GM19395 (cell line): ENCODE data around the gene SUMO2.
"Not testable (repeated sequence)": the region's sequence is repeated elsewhere in the genome, so short reads cannot be mapped to it uniquely, and the experiment has no call there.

ENCODE experiments used
- ATAC-seq: cut with Tn5 transposase; IDR thresholded peaks from one replicate; pipeline ENCODE4 v1.9.1; 2021; ENCODE audit warnings: mild to moderate bottlenecking, moderate library complexity; ENCODE audit not compliant: unreplicated experiment

SUMO2 gene

GRCh38 chr17:75182569-75183436 is at the start of gene SUMO2:
TSS of gene SUMO2 (minus strand) at chr17:75182959. CDS start at chr17:75182834, 125 bp downstream.
- ATAC-seq: peak; percentile 54

DNA sequence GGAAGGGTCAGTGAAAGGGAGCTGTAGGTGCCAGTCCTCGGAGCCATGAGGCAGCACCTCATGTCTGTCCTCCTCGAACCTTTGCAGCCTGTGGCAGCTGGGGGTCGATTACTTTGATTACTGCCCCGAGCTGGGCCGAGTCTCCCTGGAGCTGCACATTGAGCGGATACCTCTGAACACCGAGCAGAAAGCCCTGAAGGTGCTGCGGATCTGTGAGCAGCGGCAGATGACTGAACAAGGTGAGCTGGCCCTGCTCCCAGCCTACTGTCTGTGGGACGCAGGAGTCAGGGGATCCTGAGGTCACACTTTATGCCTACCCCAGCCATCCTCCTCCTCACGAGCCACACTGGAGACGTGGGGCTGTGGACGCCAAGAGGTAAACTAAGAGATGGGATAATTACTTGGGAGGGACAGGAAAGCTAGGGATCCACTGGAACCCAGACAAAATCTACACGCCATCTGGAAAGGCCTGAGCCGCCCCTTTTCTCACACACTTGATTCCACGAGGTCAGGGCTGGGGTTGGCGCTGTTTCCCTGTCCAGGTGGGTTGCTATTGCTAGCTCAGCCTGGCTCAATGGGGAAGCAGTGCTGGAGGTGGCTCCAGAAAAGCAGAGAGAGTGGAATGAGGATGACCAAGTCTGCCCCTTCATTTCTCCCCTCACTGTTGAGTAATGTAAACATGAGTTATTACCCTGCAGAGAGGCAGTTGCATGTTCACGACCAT is 49.1 kb upstream of the SUMO2 start:
- ATAC-seq: no peak

- no peak for ATAC-seq
These were observed 48.3 kb upstream of the SUMO2 start for GRCh38 chr17:75231071-75231470.

DNA sequence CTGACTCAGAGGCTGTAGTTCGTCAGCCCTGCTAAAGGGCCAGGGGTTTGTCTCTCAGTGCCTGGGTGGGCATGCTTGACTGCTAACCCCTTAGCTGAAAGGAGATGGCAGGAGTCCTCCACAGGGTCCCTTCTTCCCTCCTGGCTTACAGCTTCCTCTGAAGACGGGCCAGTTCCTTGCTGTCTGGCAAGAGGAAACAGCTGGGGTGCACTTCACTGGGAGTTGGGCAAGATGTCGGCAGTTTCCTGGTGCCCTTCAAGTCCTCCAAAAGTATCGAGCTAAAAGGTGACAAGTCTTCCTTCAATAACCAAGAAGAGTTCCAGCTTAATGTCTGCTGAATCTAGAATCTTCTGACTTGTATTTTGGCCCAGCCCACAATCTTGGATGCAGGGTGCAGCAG is 46.1 kb upstream of the SUMO2 start:
- ATAC-seq: no peak

DNA sequence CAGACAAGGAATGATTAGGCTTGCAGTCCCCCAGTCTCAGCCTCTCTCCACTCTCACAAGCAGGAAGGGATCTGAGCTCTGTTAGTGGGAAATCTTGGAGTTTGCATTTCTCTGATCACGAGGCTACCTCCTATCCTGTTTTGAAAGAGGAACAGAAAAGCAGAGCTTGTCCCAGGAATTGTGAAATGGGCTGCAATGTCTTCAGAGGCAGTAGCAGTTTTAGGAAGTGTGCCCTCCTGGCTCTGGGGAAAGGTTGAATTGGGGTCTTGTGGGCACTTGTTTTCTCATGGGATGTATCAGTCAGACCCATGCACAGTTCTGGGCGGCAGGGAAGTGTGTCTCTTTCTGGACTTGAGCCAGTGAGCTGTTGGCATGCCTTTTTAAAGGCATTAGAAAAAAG is 45.5 kb upstream of the SUMO2 start:
- no peak for ATAC-seq

GRCh38 chr17:75227729-75228128 is 45.0 kb upstream of the SUMO2 start:
- ATAC-seq: no peak

DNA sequence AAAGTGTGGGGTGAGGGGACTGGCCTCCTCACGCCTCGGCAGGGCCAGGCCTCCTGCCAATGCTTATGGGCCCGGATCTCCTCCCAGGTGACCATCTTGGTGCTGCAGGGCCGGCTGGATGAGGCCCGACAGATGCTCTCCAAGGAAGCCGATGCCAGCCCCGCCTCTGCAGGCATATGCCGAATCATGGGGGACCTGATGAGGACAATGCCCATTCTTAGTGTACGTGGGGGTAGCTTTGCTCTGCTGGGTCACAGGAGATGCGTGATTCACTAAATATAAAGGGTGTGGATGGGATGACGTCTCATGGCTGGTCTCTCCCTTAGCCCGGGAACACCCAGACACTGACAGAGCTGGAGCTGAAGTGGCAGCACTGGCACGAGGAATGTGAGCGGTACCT is 42.3 kb upstream of the SUMO2 start:
- ATAC-seq: no peak

DNA sequence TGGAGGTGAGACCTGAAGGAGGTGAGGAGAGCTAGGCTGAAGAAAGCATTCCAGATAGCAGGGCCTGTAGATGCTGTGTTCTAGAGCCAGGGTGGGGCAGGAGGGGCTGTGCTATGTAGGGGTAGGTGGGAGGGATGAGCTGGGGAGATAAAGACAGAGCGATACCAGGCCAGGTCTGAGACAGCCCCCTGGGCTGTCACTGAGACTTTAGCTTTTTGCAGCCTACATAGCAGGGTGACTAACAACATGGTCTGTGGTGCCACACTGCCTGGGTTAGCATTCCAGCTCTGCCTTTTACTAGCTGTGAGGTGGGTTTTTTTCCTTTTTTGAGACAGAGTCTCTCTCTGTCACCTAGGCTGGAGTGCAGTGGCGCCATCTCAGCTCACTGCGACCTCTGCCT is 37.1 kb upstream of the SUMO2 start:
- no peak for ATAC-seq

GRCh38 chr17:75218131-75218530 is 35.4 kb upstream of the SUMO2 start:
- no peak for ATAC-seq

DNA sequence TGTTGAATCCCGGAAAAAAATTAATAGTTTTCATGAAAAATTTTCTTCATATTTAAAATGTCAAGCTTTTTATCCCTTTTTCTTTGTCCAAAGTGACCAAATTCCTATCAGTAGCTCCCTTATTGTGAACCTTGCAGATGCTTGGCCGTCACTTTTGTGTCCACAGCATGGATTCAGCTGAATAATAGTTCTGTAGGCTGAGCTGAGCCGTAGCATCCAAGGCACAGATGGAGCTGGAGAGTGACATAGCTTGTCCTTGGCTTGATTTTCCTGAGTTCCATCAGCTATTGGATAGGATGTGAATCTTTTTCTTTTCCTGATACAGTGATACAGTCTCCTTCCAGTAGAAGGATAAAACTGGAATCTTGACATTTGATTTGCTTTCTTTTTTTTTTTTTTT is 26.3 kb upstream of the SUMO2 start:
- no peak for ATAC-seq

DNA sequence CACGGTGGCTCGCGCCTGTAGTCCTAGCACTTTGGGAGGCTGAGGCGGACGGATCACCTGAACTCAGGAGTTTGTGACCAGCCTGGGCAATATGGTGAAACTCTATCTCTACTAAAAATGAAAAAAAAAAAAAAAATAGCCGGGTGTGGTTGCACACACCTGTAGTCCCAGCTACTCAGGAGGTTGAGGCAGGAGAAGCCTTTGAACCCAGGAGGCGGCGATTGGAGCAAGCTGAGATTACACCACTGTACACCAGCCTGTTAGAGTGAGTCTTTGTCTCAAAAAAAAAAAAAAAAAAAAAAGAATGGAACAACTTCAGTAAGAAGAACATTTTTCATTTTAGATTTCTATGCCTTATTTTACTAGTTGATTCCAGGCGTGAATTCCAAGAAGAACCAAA is 25.4 kb upstream of the SUMO2 start:
- no peak for ATAC-seq

DNA sequence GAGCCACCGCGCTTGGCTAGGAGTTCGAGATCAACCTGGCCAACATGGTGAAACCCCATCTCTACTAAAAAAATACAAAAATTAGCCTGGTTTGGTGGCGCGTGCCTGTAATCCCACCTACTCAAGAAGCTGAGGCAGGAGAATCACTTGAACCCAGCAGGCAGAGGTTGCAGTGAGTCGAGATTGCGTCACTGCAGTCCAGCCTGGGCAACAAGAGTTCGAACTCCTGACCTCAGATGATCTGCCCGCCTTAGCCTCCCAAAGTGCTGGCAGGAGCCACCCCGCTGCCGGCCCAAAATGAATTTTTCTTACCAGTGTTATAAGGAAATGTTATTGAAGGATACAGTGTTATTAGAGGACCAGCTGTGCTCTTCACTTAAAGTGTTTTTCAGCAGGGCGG is 25.0 kb upstream of the SUMO2 start:
- ATAC-seq: no peak

DNA sequence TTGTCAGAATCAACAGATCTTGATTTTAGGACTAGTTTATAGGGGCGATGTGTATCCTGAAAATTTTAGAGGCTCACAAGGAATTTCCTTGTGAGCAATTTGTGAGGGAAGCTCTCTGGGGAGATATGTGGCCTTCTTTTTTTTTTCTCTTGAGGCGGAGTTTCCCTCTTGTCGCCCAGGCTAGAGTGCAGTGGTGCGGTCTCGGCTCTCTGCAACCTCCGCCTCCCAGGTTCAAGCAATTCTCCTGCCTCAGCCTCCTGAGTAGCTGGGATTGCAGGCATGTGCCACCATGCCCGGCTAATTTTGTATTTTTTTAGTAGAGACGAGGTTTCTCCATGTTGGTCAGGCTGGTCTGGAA is 24.3 kb upstream of the SUMO2 start:
- not testable (repeated sequence) for ATAC-seq

- peak; percentile 31 for ATAC-seq
These were observed 23.0 kb upstream of the SUMO2 start for GRCh38 chr17:75205793-75206163.

- peak; percentile 76 for ATAC-seq
These were observed 22.5 kb upstream of the SUMO2 start, which contains the start of gene NUP85 for GRCh38 chr17:75205037-75205792. TSS of gene NUP85 (plus strand) at chr17:75205679. CDS start at chr17:75205762, 83 bp downstream.

GRCh38 chr17:75199886-75200618 is 17.3 kb upstream of the SUMO2 start:
- ATAC-seq: no peak

DNA sequence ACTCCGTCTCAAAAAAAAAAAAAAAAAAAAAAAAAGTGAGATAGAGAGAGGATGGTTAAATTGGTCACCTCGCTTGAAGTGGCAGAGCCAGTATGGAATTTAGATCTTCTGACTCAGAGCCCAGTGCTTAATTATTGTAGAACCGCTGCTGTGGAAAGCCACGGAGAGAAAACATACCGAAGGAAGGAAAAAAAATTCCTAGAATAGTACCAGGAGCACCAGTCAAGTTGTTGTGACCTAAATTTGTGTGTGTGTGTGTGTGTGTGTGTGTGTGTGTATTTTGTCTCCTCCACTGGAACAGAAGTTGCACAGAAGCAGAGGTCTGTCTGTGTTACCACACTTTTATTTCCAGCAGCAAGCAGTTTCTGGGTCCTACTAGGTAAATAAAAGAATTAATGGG is 12.1 kb upstream of the SUMO2 start:
- no peak for ATAC-seq

DNA sequence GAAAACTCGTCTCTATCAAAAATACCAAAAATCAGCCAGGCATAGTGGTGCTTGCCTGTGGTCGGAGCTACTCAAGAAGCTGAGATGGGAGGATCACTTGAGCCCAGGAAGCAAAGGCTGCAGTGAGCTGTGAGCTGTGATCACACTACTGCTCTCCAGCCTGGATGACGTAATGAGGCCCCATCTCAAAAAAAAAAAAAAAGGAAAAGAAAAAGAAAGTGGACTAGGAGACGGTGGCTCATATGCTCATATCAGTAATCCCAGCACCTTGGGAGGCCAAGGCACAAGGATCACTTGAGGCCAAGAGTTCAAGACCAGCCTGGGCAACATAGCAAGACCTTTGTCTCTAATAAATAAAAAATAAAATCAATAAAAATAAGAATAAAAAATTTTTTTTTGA is 8.8 kb upstream of the SUMO2 start:
- ATAC-seq: no peak

- ATAC-seq: no peak
These were observed 5.9 kb upstream of the SUMO2 start for GRCh38 chr17:75188614-75189013.

DNA sequence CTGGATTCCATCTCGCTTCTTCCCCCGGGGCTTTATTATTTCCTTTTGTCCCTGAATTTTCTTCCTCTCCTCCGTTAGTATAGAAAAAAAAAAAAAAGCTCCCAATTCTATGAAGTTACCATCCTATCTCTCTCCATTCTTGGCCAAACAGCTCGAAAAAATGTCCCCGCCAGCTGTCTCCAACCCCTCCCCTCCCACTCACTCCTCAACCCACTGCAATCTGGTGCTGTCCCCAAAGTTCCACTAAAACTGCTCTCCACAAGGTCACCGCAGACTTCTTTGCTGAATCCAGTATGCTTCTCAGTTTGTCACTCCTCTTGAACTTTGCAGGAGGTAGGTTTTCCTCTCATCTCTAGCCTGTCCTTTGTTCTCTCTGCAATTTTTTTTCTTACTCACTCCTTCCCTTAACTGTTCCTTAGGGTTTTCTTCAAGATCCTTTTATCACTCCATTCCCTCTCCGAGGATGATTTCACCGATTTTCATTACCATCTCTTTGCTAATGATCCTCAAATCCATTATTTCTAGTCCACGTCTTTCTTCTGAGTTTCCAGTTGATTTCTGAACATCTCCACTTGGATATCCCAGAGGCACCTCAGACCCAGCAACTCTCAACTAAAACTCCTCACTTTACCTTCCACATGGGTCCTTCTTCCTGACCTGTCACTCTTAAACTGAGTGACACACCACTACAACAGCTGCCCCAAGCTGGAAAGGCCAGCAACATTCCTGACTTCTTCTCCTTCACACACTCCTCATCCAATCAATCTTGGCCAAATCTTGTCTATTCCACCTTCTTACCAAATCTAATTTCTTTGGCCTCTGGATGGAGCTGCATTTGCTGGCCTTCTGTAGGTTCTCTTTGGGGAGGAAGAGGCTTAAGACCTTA is 1.5 kb upstream of the SUMO2 start:
- no peak for ATAC-seq
